ENCODE results near the gene NETO2. TPM values are rescaled to one million over a fixed set of nuclear protein-coding genes. Genes with fewer than 3 reads are reported as not detected.
"Not testable (repeated sequence)": the region's sequence is repeated elsewhere in the genome, so short reads cannot be mapped to it uniquely, and the experiment has no call there.

Gene NETO2
- total and polyA plus RNA-seq, 7 donors, result 1.6 to 30.5 (median 3.9) TPM

GRCh38 chr16:47142486-47142820 lies 1.3 kb downstream of the NETO2 start:
- intact Hi-C loops (cut with DNase I), result loop anchor here (2.0 to 5.0 kb wide), 2 partner anchors 1014 to 1020 kb away; no protein-coding TSS in a partner anchor

GRCh38 chr16:47141773-47142485 lies 1.8 kb downstream of the NETO2 start:
- Histone ChIP-seq H3K27ac (no peak overlapping the region), H3K4me1 (no peaks in the 10 kb centered on the region), H3K9me3 (no peaks in the 10 kb centered on the region), H3K36me3 (ENCODE audit: insufficient read depth in 1 of 2, low read depth in 1 of 2) (no peaks in the 10 kb centered on the region), H3K27me3 (ENCODE audit: insufficient read depth in 3 of 3, low read length in 2 of 3) (no peaks in the 10 kb centered on the region), H3K4me3 (peak overlapping the region; percentile 74)
- peak; percentile 92 for TF ChIP-seq CTCF (IDR thresholded peaks at IDR 0.05)
- WGBS, 3 donors, result 1% methylated on average over 26 of the region's 26 CpGs
- ATAC-seq, result peak; percentile 81 to 91 (median 89)
- intact Hi-C loops (cut with DNase I), result loop anchor here (2.0 to 5.0 kb wide), 2 partner anchors 1015 to 1020 kb away; no protein-coding TSS in a partner anchor
- DNase-seq, result peak; percentile 75 to 85

More at GRCh38 chr16:47142486-47142820, 1.3 kb downstream of the NETO2 start:
- TF ChIP-seq CTCF (IDR thresholded peaks at IDR 0.05), result no peak
- Histone ChIP-seq H3K36me3 (ENCODE audit: insufficient read depth in 1 of 2, low read depth in 1 of 2) (no peaks in the 10 kb centered on the region), H3K9me3 (no peaks in the 10 kb centered on the region), H3K4me3 (peak overlapping the region; percentile 74), H3K27ac (peak overlapping the region; percentile 63), H3K27me3 (ENCODE audit: insufficient read depth in 3 of 3, low read length in 2 of 3) (no peaks in the 10 kb centered on the region), H3K4me1 (no peaks in the 10 kb centered on the region)
- 1% methylated on average over 8 of the region's 8 CpGs for WGBS, 3 donors
- ATAC-seq (peak in 1 of 4 donors; percentile 8), DNase-seq (no peak)

GRCh38 chr16:47140686-47141085 lies 3.1 kb downstream of the NETO2 start:
- no peak for DNase-seq
- H3K27ac ChIP-seq, result no peak overlapping the region
- no peaks in the 10 kb centered on the region for H3K4me1 ChIP-seq
- H3K4me3 ChIP-seq, result no peak overlapping the region
- no peaks in the 10 kb centered on the region for H3K27me3 ChIP-seq (ENCODE audit: insufficient read depth in 3 of 3, low read length in 2 of 3)
- no peak for ATAC-seq
- WGBS, 3 donors, result 84 to 87% (median 86%) methylated on average over 4 of the region's 4 CpGs
- H3K9me3 ChIP-seq, result no peaks in the 10 kb centered on the region
- intact Hi-C loops (cut with DNase I), result loop anchor here in 1 of 2 donors (5.0 kb wide), 1 partner anchor 1022 kb away; no protein-coding TSS in a partner anchor
- TF ChIP-seq CTCF (IDR thresholded peaks at IDR 0.05), result no peak
- H3K36me3 ChIP-seq (ENCODE audit: insufficient read depth in 1 of 2, low read depth in 1 of 2), result no peaks in the 10 kb centered on the region

GRCh38 chr16:47139561-47140185 lies 4.1 kb downstream of the NETO2 start:
- Histone ChIP-seq H3K4me1 (no peaks in the 10 kb centered on the region), H3K9me3 (no peaks in the 10 kb centered on the region), H3K4me3 (no peak overlapping the region), H3K27me3 (ENCODE audit: insufficient read depth in 3 of 3, low read length in 2 of 3) (no peaks in the 10 kb centered on the region), H3K36me3 (ENCODE audit: insufficient read depth in 1 of 2, low read depth in 1 of 2) (no peaks in the 10 kb centered on the region), H3K27ac (no peak overlapping the region)
- intact Hi-C loops (cut with DNase I), result loop anchor here in 1 of 2 donors (5.0 kb wide), 1 partner anchor 1023 kb away; no protein-coding TSS in a partner anchor
- 66 to 71% (median 70%) methylated on average over 3 of the region's 3 CpGs for WGBS, 3 donors
- ATAC-seq (no peak), DNase-seq (no peak)
- TF ChIP-seq CTCF (IDR thresholded peaks at IDR 0.05), result no peak

- H3K4me3 ChIP-seq; H3K36me3 ChIP-seq (ENCODE audit: insufficient read depth in 1 of 2, low read depth in 1 of 2); ATAC-seq; H3K27me3 ChIP-seq (ENCODE audit: insufficient read depth in 3 of 3, low read length in 2 of 3); H3K9me3 ChIP-seq; intact Hi-C loops (cut with DNase I); H3K4me1 ChIP-seq; DNase-seq; H3K27ac ChIP-seq: not testable (repeated sequence)
- WGBS, 3 donors, result 91 to 98% (median 93%) methylated on average over 9 of the region's 9 CpGs
Observed at GRCh38 chr16:47137925-47138324, 5.8 kb downstream of the NETO2 start.
